Calu3 (cell line): ENCODE results near the gene DECR2. TPM values are rescaled to one million over a fixed set of nuclear protein-coding genes. Genes with fewer than 3 reads are reported as not detected.

ENCODE experiments used
- BruUV-seq: library from RNA; stranded (reverse); fragments of 400-500 nt; replicated peaks from 2 replicates; lab custom pipeline; 2021; lab: Mats Ljungman, UMichigan
- CTCF ChIA-PET: fragments of 300-600 bp; sonication (Branson Sonifier 250); formaldehyde crosslinking; loops from one replicate; lab custom pipeline; 2022; ENCODE audit warnings: antibody characterized with exemption; lab: Charles Lee
- DNase-seq: peaks from one replicate; pipeline ENCODE4 v3.0.0; 2022
- H3K27ac Mint-ChIP-seq: one replicate; pipeline ENCODE4 v1.8.0; 2022; ENCODE audit warnings: mixed read lengths; ENCODE audit not compliant: unreplicated experiment
- H3K27me3 Mint-ChIP-seq: one replicate; pipeline ENCODE4 v1.8.0; 2022; ENCODE audit warnings: mixed read lengths; ENCODE audit not compliant: unreplicated experiment
- H3K36me3 Mint-ChIP-seq: one replicate; pipeline ENCODE4 v1.8.0; 2022; ENCODE audit warnings: mild to moderate bottlenecking, moderate library complexity, mixed read lengths; ENCODE audit not compliant: insufficient read depth, unreplicated experiment
- H3K4me1 Mint-ChIP-seq: one replicate; pipeline ENCODE4 v1.8.0; 2022; ENCODE audit warnings: mild to moderate bottlenecking, low read depth, mixed read lengths; ENCODE audit not compliant: unreplicated experiment
- H3K4me3 Mint-ChIP-seq: one replicate; pipeline ENCODE4 v1.8.0; 2022; ENCODE audit warnings: mild to moderate bottlenecking, low read depth, moderate library complexity, mixed read lengths; ENCODE audit not compliant: unreplicated experiment
- H3K9me3 Mint-ChIP-seq: one replicate; pipeline ENCODE4 v1.8.0; 2022; ENCODE audit warnings: low read depth, mixed read lengths; ENCODE audit not compliant: unreplicated experiment
- intact Hi-C: fragments of 100-400 bp; cut with micrococcal nuclease; formaldehyde crosslinking; loops from one replicate; pipeline ENCODE4 v1.10.0; 2022; ENCODE audit not compliant: unreplicated experiment
- total RNA-seq: library from RNA; stranded (reverse); gene quantifications from 2 replicates; pipeline ENCODE4 v1.2.3, GENCODE V29; 2022
- TF ChIP-seq, protein P1 (sequence below): fragments of 200-600 bp; IDR thresholded peaks from one replicate; pipeline ENCODE4 v1.8.0; 2022; ENCODE audit warnings: antibody characterized with exemption; ENCODE audit not compliant: unreplicated experiment

The DECR2 gene
- total RNA-seq, 1 experiment from 2014 or later, result 41.2 TPM

- intact Hi-C loops, result no loop called here
Observed at GRCh38 chr16:392450-393030, 9.1 kb upstream of the DECR2 start.

GRCh38 chr16:396199-396598 lies 5.5 kb upstream of the DECR2 start:
- no peak for DNase-seq
- H3K4me3 Mint-ChIP-seq, result peak overlapping the region; percentile 63
- CTCF ChIA-PET, result no interaction called here
- peaks cover 52% of the 10 kb centered on the region for H3K36me3 Mint-ChIP-seq
- H3K4me1 Mint-ChIP-seq, result peaks cover 9% of the 10 kb centered on the region
- H3K9me3 Mint-ChIP-seq, result no peaks in the 10 kb centered on the region
- peak overlapping the region; percentile 74 for H3K27ac Mint-ChIP-seq
- intact Hi-C loops, result loop anchor here (2.0 kb wide), 1 partner anchor 13 kb away; no protein-coding TSS in a partner anchor
- no peaks in the 10 kb centered on the region for H3K27me3 Mint-ChIP-seq
- TF ChIP-seq, protein P1, sequence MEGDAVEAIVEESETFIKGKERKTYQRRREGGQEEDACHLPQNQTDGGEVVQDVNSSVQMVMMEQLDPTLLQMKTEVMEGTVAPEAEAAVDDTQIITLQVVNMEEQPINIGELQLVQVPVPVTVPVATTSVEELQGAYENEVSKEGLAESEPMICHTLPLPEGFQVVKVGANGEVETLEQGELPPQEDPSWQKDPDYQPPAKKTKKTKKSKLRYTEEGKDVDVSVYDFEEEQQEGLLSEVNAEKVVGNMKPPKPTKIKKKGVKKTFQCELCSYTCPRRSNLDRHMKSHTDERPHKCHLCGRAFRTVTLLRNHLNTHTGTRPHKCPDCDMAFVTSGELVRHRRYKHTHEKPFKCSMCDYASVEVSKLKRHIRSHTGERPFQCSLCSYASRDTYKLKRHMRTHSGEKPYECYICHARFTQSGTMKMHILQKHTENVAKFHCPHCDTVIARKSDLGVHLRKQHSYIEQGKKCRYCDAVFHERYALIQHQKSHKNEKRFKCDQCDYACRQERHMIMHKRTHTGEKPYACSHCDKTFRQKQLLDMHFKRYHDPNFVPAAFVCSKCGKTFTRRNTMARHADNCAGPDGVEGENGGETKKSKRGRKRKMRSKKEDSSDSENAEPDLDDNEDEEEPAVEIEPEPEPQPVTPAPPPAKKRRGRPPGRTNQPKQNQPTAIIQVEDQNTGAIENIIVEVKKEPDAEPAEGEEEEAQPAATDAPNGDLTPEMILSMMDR, result no peak
- no TSS peak for BruUV-seq

More at GRCh38 chr16:392450-393030, 9.1 kb upstream of the DECR2 start:
- Mint-ChIP-seq H3K4me3 (no peak overlapping the region), H3K27me3 (no peaks in the 10 kb centered on the region), H3K36me3 (peaks cover 28% of the 10 kb centered on the region), H3K4me1 (no peaks in the 10 kb centered on the region), H3K9me3 (no peaks in the 10 kb centered on the region), H3K27ac (no peak overlapping the region)
- BruUV-seq, result no TSS peak
- CTCF ChIA-PET, result interaction anchor here (1.4 kb wide), 1 partner anchor 95 kb away, joined by 3 read pairs; no protein-coding TSS in a partner anchor
- TF ChIP-seq, protein P1, result no peak
- no peak for DNase-seq

DNA sequence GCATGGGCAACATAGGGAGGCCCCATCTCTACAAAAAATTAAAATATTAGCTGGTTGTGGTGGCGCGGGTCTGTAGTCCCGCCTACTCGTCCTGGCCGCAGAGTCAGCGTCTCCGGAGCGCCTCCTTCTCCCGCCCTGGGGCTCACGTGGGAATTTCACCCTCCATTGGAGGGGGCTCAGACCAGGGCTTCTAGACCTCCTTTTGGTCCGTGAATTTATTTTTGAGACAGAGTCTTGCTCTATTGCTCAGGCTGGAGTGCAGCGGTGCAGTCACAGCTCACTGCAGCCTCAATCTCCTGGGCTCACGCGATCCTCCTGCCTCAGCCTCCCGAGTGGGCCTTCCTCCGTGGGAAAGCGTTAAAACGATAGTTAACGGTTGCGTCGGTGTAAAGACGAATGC lies 5.1 kb upstream of the DECR2 start:
- H3K27me3 Mint-ChIP-seq, result no peaks in the 10 kb centered on the region
- intact Hi-C loops, result loop anchor here (2.0 kb wide), 1 partner anchor 14 kb away; no protein-coding TSS in a partner anchor
- no peak for DNase-seq
- peak overlapping the region; percentile 74 for H3K27ac Mint-ChIP-seq
- TF ChIP-seq, protein P1, result no peak
- BruUV-seq, result no TSS peak
- peaks cover 56% of the 10 kb centered on the region for H3K36me3 Mint-ChIP-seq
- CTCF ChIA-PET, result no interaction called here
- H3K4me3 Mint-ChIP-seq, result peak overlapping the region; percentile 63
- no peaks in the 10 kb centered on the region for H3K9me3 Mint-ChIP-seq
- peaks cover 9% of the 10 kb centered on the region for H3K4me1 Mint-ChIP-seq

- H3K4me3 Mint-ChIP-seq, result peak within 1 kb of the TSS; percentile 63
- CTCF ChIA-PET, result interaction anchor here (1.3 kb wide), 1 partner anchor 35 kb away, joined by 3 read pairs; no protein-coding TSS in a partner anchor
- TF ChIP-seq, protein P1, result no peak
- no peaks in the 10 kb centered on the region for H3K9me3 Mint-ChIP-seq
- peak within 1 kb of the TSS; percentile 74 for H3K27ac Mint-ChIP-seq
- peaks cover 57% of the 10 kb centered on the region for H3K36me3 Mint-ChIP-seq
- BruUV-seq, result no TSS peak
- intact Hi-C loops, result loop anchor here (2.0 kb wide), 1 partner anchor 14 kb away; no protein-coding TSS in a partner anchor
- H3K27me3 Mint-ChIP-seq, result no peaks in the 10 kb centered on the region
- peak; percentile 42 for DNase-seq
- peaks cover 9% of the 10 kb centered on the region for H3K4me1 Mint-ChIP-seq
Observed at GRCh38 chr16:397135-397661, 4.5 kb upstream of the DECR2 start, which contains the start of gene NME4. NME4 (plus strand) TSS chr16:397199; CDS start chr16:397223, 24 bp downstream.
